Measurements from ENCODE around the gene SLC10A3. TPM values are rescaled to one million over a fixed set of nuclear protein-coding genes. Genes with fewer than 3 reads are reported as not detected.
A peak's percentile ranks its signal among the peaks of the same experiment; 100 is the strongest.

SLC10A3 gene
- total RNA-seq, 2 experiments from 2014 or later: 13.2 to 14.1 TPM

DNA sequence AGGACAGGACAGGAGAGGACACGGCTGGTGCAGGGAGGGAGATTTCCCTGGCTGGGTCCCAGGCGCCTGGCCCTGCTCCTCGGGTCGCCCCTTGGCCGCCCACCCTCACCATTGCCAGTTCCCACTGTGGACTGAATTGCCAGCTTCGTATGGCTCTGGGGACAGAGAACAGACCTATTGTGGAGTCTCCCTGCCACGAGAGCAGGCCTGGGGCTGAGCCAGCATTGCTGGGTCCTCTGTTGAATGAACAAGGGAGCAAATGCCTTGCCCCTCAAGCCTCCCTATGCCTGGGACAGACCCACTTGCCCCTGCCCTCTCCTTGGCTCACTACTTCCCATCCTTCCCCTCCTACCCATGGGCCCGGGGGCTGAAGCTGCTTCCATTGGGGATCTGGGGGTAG lies 28.0 kb downstream of the SLC10A3 start:
- H3K4me3 Mint-ChIP-seq: no peak overlapping the region

DNA sequence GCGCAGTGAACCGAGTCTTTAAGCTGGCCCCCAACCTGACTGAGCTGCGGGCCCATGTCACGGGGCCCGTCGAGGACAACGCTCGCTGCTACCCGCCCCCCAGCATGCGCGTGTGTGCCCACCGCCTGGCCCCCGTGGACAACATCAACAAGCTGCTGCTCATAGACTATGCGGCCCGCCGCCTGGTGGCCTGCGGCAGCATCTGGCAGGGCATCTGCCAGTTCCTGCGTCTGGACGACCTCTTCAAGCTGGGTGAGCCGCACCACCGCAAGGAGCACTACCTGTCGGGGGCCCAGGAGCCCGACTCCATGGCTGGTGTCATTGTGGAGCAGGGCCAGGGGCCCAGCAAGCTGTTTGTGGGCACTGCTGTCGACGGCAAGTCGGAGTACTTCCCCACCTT lies 30.1 kb downstream of the SLC10A3 start:
- H3K27ac Mint-ChIP-seq: no peak overlapping the region
- H3K36me3 Mint-ChIP-seq (ENCODE audit: low read depth): peaks cover 4% of the 10 kb centered on the region
- ChIA-PET POLR2A (interaction anchor here (1.1 to 1.2 kb wide), 2 partner anchors 15 to 26 kb away, joined by 3 read pairs; partner anchors contain the start of gene UBL4A), CTCF (no interaction called here)
- TF ChIP-seq, protein P1, sequence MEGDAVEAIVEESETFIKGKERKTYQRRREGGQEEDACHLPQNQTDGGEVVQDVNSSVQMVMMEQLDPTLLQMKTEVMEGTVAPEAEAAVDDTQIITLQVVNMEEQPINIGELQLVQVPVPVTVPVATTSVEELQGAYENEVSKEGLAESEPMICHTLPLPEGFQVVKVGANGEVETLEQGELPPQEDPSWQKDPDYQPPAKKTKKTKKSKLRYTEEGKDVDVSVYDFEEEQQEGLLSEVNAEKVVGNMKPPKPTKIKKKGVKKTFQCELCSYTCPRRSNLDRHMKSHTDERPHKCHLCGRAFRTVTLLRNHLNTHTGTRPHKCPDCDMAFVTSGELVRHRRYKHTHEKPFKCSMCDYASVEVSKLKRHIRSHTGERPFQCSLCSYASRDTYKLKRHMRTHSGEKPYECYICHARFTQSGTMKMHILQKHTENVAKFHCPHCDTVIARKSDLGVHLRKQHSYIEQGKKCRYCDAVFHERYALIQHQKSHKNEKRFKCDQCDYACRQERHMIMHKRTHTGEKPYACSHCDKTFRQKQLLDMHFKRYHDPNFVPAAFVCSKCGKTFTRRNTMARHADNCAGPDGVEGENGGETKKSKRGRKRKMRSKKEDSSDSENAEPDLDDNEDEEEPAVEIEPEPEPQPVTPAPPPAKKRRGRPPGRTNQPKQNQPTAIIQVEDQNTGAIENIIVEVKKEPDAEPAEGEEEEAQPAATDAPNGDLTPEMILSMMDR (IDR thresholded peaks at IDR 0.05): no peak
- H3K4me1 Mint-ChIP-seq (ENCODE audit: low read depth): peaks cover 6% of the 10 kb centered on the region
- peak overlapping the region; percentile 79 for H3K4me3 Mint-ChIP-seq
- DNase-seq (no peak), ATAC-seq (no peak)
- intact Hi-C loops (cut with micrococcal nuclease): no loop called here
- H3K27me3 Mint-ChIP-seq: no peaks in the 10 kb centered on the region
- H3K9me3 Mint-ChIP-seq: no peaks in the 10 kb centered on the region

More for the DNA sequence above, 28.0 kb downstream of the SLC10A3 start:
- Mint-ChIP-seq H3K27ac (no peak overlapping the region), H3K4me1 (ENCODE audit: low read depth) (peaks cover 4% of the 10 kb centered on the region), H3K36me3 (ENCODE audit: low read depth) (peaks cover 4% of the 10 kb centered on the region), H3K27me3 (no peaks in the 10 kb centered on the region), H3K9me3 (no peaks in the 10 kb centered on the region)
- ATAC-seq: no peak
- CTCF ChIA-PET: interaction anchor here (1.0 to 1.4 kb wide), 2 partner anchors 13 to 73 kb away, joined by 3 read pairs; no protein-coding TSS in a partner anchor
- intact Hi-C loops (cut with micrococcal nuclease): no loop called here
- TF ChIP-seq, protein P1 (IDR thresholded peaks at IDR 0.05): no peak
- POLR2A ChIA-PET: no interaction called here
- no peak for DNase-seq

DNA sequence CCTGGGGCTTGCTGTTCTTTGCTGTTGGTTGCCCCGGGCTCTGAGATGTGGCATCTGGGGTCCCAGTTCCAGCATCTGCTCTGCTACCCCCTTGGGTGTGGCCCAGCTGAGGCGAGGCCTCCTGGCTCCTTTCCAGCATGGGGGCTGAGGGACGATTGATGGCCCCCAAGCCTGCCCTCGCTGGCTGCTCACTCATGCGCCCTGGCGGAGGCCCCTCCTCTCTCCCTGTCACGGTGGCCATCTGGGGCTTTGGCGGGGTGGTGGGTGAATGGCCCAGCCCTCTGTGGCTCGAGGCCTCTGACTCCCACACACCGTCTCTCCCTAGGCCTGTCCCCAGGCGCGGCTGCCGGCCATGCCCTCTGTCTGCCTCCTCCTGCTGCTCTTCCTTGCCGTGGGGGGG lies 30.6 kb downstream of the SLC10A3 start:
- ATAC-seq: no peak
- Mint-ChIP-seq H3K36me3 (ENCODE audit: low read depth) (peaks cover 4% of the 10 kb centered on the region), H3K4me1 (ENCODE audit: low read depth) (peaks cover 6% of the 10 kb centered on the region), H3K27me3 (no peaks in the 10 kb centered on the region), H3K9me3 (no peaks in the 10 kb centered on the region), H3K27ac (no peak overlapping the region), H3K4me3 (peak overlapping the region; percentile 79)
- intact Hi-C loops (cut with micrococcal nuclease): no loop called here
- DNase-seq: no peak
- ChIA-PET CTCF (no interaction called here), POLR2A (interaction anchor here (1.1 to 1.2 kb wide), 2 partner anchors 15 to 27 kb away, joined by 3 read pairs; partner anchors contain the start of gene UBL4A)
- TF ChIP-seq, protein P1 (IDR thresholded peaks at IDR 0.05): no peak

DNA sequence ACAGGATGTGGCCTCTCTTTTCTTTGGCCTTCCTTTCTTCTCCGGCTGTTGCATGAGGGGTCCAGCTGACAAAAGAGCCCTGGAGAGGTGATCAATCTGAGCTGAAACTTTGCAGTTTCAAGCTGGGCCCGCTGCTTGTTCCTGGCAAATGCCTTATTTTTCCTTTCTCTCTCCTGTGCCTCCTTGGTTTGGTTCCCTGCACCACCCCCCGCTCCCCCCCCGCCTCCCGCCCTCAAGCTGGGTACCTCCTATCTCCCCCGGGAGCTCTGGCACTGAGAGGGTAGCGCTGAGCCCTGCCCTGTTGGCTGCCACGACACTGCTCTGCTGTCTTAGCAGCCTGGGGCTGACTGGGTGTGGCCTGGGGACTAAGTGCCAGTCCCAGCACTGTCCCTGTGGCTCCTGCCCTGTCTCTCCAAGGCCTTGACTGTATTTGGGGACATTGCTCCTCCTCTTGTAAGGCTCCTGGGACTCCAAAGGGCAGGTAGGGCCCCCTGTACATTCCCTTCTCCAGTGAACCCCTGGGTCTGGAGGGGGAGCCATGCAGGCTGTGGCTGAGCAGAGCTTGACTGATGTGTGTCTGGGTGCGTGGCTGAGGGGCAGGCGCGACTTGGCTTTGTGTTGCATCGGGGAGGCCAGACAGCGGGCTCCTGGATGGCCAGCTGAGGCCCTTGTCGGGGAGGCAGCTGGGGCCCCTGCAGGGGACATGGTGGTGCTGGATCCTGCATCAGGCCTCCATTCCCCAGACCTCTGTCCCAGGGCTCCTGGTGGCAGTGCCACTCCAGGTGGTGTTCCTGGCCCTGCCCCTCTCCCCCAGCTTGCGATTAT lies 31.3 kb downstream of the SLC10A3 start:
- ChIA-PET CTCF (no interaction called here), POLR2A (interaction anchor here (1.1 to 2.6 kb wide), 2 partner anchors 47 to 60 kb away, joined by 3 to 8 read pairs; partner anchors contain the start of gene RPL10)
- H3K27ac Mint-ChIP-seq: peak overlapping the region; percentile 49
- TF ChIP-seq, protein P1 (IDR thresholded peaks at IDR 0.05): no peak
- H3K4me3 Mint-ChIP-seq: peak overlapping the region; percentile 79
- H3K4me1 Mint-ChIP-seq (ENCODE audit: low read depth): peaks cover 6% of the 10 kb centered on the region
- no peaks in the 10 kb centered on the region for H3K9me3 Mint-ChIP-seq
- ATAC-seq: peak; percentile 29
- H3K27me3 Mint-ChIP-seq: no peaks in the 10 kb centered on the region
- peak; percentile 22 for DNase-seq
- intact Hi-C loops (cut with micrococcal nuclease): no loop called here
- peaks cover 4% of the 10 kb centered on the region for H3K36me3 Mint-ChIP-seq (ENCODE audit: low read depth)

All from activated CD8-positive, alpha-beta T cell treated with anti-CD3 and anti-CD28 coated beads for 36 hours (primary cell).